H9 (cell line): Measurements from ENCODE around the gene NDUFA3. TPM values are rescaled to one million over a fixed set of nuclear protein-coding genes. Genes with fewer than 3 reads are reported as not detected.

ENCODE experiments used
- DNase-seq: peaks from one replicate; pipeline ENCODE4 v3.0.0-alpha.2; 2017
- H2AFZ ChIP-seq: one replicate; pipeline ENCODE4 v1.6.1; 2013; ENCODE audit warnings: mild to moderate bottlenecking, low read length, control low read depth, moderate library complexity
- H2AK5ac ChIP-seq: 2 replicates; pipeline ENCODE4 v1.6.1; 2013; ENCODE audit warnings: low read length, control low read depth, mixed read lengths; ENCODE audit not compliant: insufficient read length
- H2BK120ac ChIP-seq: one replicate; pipeline ENCODE4 v1.6.1; 2013; ENCODE audit warnings: low read depth, mild to moderate bottlenecking, low read length, control low read depth, inconsistent platforms; ENCODE audit not compliant: poor library complexity, severe bottlenecking
- H2BK12ac ChIP-seq: 2 replicates; pipeline ENCODE4 v1.6.1; 2013; ENCODE audit warnings: low read length, control low read depth, mixed read lengths, low read depth; ENCODE audit not compliant: insufficient read length
- H2BK15ac ChIP-seq: 2 replicates; pipeline ENCODE4 v1.6.1; 2013; ENCODE audit warnings: low read depth, low read length, control low read depth
- H2BK20ac ChIP-seq: one replicate; pipeline ENCODE4 v1.6.1; 2013; ENCODE audit warnings: low read depth, mild to moderate bottlenecking, low read length, control low read depth, inconsistent platforms; ENCODE audit not compliant: poor library complexity, severe bottlenecking
- H2BK5ac ChIP-seq: 2 replicates; pipeline ENCODE4 v1.6.1; 2013; ENCODE audit warnings: low read length, control low read depth, mixed read lengths; ENCODE audit not compliant: insufficient read length
- H3K14ac ChIP-seq: 2 replicates; pipeline ENCODE4 v1.6.1; 2013; ENCODE audit warnings: low read length, control low read depth; ENCODE audit not compliant: insufficient read depth
- H3K18ac ChIP-seq: 2 replicates; pipeline ENCODE4 v1.6.1; 2013; ENCODE audit warnings: low read depth, mild to moderate bottlenecking, mixed read lengths, low read length, control low read depth; ENCODE audit not compliant: insufficient read length
- H3K23ac ChIP-seq: 2 replicates; pipeline ENCODE4 v1.6.1; 2013; ENCODE audit warnings: low read length, control low read depth, mixed read lengths, low read depth; ENCODE audit not compliant: insufficient read length
- H3K23me2 ChIP-seq: 2 replicates; pipeline ENCODE4 v1.6.1; 2013; ENCODE audit warnings: low read depth, mild to moderate bottlenecking, mixed read lengths, low read length, control low read depth; ENCODE audit not compliant: insufficient read length, poor library complexity, severe bottlenecking
- H3K27ac ChIP-seq: 2 replicates; pipeline ENCODE4 v1.5.1; 2013; ENCODE audit warnings: low read length, control low read depth, mixed read lengths, low read depth; ENCODE audit not compliant: insufficient read length
- H3K27me3 ChIP-seq: 2 replicates; pipeline ENCODE4 v1.6.1; 2013; ENCODE audit warnings: low read length, control low read depth, inconsistent platforms; ENCODE audit not compliant: insufficient read depth
- H3K4ac ChIP-seq: 2 replicates; pipeline ENCODE4 v1.6.1; 2013; ENCODE audit warnings: low read depth, mild to moderate bottlenecking, control low read depth, inconsistent platforms, low read length, moderate library complexity
- H3K4me1 ChIP-seq: 2 replicates; pipeline ENCODE4 v1.6.1; 2013; ENCODE audit warnings: low read length, control low read depth, inconsistent platforms; ENCODE audit not compliant: insufficient read depth
- H3K4me2 ChIP-seq: 2 replicates; pipeline ENCODE4 v1.6.1; 2013; ENCODE audit warnings: low read length, control low read depth, mixed read lengths; ENCODE audit not compliant: insufficient read length, insufficient read depth
- H3K56ac ChIP-seq: 2 replicates; pipeline ENCODE4 v1.6.1; 2013; ENCODE audit warnings: low read depth, mild to moderate bottlenecking, mixed read lengths, low read length, control low read depth; ENCODE audit not compliant: insufficient read length
- H3K79me1 ChIP-seq: 2 replicates; pipeline ENCODE4 v1.6.1; 2013; ENCODE audit warnings: low read depth, mild to moderate bottlenecking, moderate library complexity, low read length, control low read depth, inconsistent platforms; ENCODE audit not compliant: insufficient read depth, poor library complexity, severe bottlenecking
- H3K79me2 ChIP-seq: 2 replicates; pipeline ENCODE4 v1.6.1; 2013; ENCODE audit warnings: low read length, control low read depth, inconsistent platforms; ENCODE audit not compliant: insufficient read depth
- H3K9ac ChIP-seq: 2 replicates; pipeline ENCODE4 v1.6.1; 2013; ENCODE audit warnings: low read length, control low read depth, mixed read lengths; ENCODE audit not compliant: insufficient read length; ENCODE audit errors: extremely low read depth
- H3K9me3 ChIP-seq: one replicate; pipeline ENCODE4 v1.6.1; 2013; ENCODE audit warnings: low read depth, low read length, inconsistent platforms; ENCODE audit not compliant: control insufficient read depth
- H3T11ph ChIP-seq: one replicate; pipeline ENCODE4 v1.6.1; 2013; ENCODE audit warnings: mild to moderate bottlenecking, low read length, control low read depth, inconsistent platforms
- H4K20me1 ChIP-seq: one replicate; pipeline ENCODE4 v1.6.1; 2013; ENCODE audit not compliant: control insufficient read depth, insufficient read length, insufficient read depth
- H4K5ac ChIP-seq: 2 replicates; pipeline ENCODE4 v1.6.1; 2013; ENCODE audit warnings: low read depth, mild to moderate bottlenecking, mixed read lengths, low read length, control low read depth; ENCODE audit not compliant: insufficient read length
- H4K8ac ChIP-seq: replicated peaks from 2 replicates; pipeline ENCODE4 v1.6.1; 2013; ENCODE audit warnings: low read length, control low read depth, mixed read lengths, low read depth; ENCODE audit not compliant: insufficient read length
- H4K91ac ChIP-seq: 2 replicates; pipeline ENCODE4 v1.6.1; 2013; ENCODE audit warnings: low read depth, mild to moderate bottlenecking, moderate library complexity, mixed read lengths, low read length, control low read depth; ENCODE audit not compliant: insufficient read length
- H3K27ac Mint-ChIP-seq, 3 experiments: 2 replicates in 2 of 3; 3 replicates in 1 of 3; pipeline ENCODE4 v1.8.0; 2020 to 2021; ENCODE audit warnings: mixed read lengths in 3 of 3, mild to moderate bottlenecking in 1 of 3, moderate library complexity in 1 of 3
- H3K27me3 Mint-ChIP-seq: 2 replicates; pipeline ENCODE4 v1.8.0; 2021; ENCODE audit warnings: low read depth, mild to moderate bottlenecking, moderate library complexity, mixed read lengths
- H3K36me3 Mint-ChIP-seq, 3 experiments: 2 replicates in 2 of 3; 3 replicates in 1 of 3; pipeline ENCODE4 v1.8.0; 2020 to 2021; ENCODE audit warnings: low read depth in 3 of 3, mixed read lengths in 3 of 3; ENCODE audit not compliant: insufficient read depth in 1 of 3
- H3K4me1 Mint-ChIP-seq, 2 experiments: 2 replicates each; pipeline ENCODE4 v1.8.0; 2020; ENCODE audit warnings: mixed read lengths in 2 of 2
- H3K4me3 Mint-ChIP-seq, 2 experiments: 2 replicates in 1 of 2; 3 replicates in 1 of 2; pipeline ENCODE4 v1.8.0; 2020 to 2021; ENCODE audit warnings: mild to moderate bottlenecking in 2 of 2, mixed read lengths in 2 of 2, moderate library complexity in 1 of 2
- H3K9me3 Mint-ChIP-seq, 2 experiments: 2 replicates in 1 of 2; 3 replicates in 1 of 2; pipeline ENCODE4 v1.8.0; 2020; ENCODE audit warnings: mild to moderate bottlenecking in 2 of 2, mixed read lengths in 2 of 2, moderate library complexity in 1 of 2
- WGBS: extraction: QIAGEN DNeasy Blood & Tissue Kit; methylation state at CpG from one replicate; pipeline ENCODE4 v1.1.7; 2013; ENCODE audit warnings: missing lambda C conversion rate, low lambda C conversion rate, mixed read lengths; ENCODE audit not compliant: insufficient read length; ENCODE audit errors: extremely low coverage; 5-methylcytosine and 5-hydroxymethylcytosine counted together
- total RNA-seq: library from RNA; stranded (reverse); gene quantifications from 2 replicates; pipeline ENCODE4 v1.2.1, GENCODE V29; 2021
- TF ChIP-seq, protein P1 (sequence below): fragments of 200-600 bp; sonication (generic); conservative IDR thresholded peaks from 3 replicates; pipeline ENCODE4 v1.8.0; 2021; ENCODE audit warnings: antibody characterized with exemption, mild to moderate bottlenecking

NDUFA3 gene
- total RNA-seq, 1 experiment from 2014 or later = 174 TPM

- TF ChIP-seq, protein P1, sequence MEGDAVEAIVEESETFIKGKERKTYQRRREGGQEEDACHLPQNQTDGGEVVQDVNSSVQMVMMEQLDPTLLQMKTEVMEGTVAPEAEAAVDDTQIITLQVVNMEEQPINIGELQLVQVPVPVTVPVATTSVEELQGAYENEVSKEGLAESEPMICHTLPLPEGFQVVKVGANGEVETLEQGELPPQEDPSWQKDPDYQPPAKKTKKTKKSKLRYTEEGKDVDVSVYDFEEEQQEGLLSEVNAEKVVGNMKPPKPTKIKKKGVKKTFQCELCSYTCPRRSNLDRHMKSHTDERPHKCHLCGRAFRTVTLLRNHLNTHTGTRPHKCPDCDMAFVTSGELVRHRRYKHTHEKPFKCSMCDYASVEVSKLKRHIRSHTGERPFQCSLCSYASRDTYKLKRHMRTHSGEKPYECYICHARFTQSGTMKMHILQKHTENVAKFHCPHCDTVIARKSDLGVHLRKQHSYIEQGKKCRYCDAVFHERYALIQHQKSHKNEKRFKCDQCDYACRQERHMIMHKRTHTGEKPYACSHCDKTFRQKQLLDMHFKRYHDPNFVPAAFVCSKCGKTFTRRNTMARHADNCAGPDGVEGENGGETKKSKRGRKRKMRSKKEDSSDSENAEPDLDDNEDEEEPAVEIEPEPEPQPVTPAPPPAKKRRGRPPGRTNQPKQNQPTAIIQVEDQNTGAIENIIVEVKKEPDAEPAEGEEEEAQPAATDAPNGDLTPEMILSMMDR = no peak
- Histone ChIP-seq H3K4me2 (no peak overlapping the region), H4K20me1 (no peaks in the 10 kb centered on the region), H3K9me3 (no peaks in the 10 kb centered on the region), H3K4ac (no peak overlapping the region), H2BK120ac (no peak overlapping the region), H4K91ac (no peak overlapping the region), H2AFZ (no peak overlapping the region), H2BK20ac (no peak overlapping the region), H3K27ac (no peak overlapping the region), H3K4me1 (no peaks in the 10 kb centered on the region), H3K14ac (no peak overlapping the region), H3K27me3 (no peaks in the 10 kb centered on the region), H3K18ac (no peak overlapping the region), H2BK5ac (no peak overlapping the region), H3K79me1 (no peaks in the 10 kb centered on the region), H3K23ac (no peak overlapping the region), H3K79me2 (no peaks in the 10 kb centered on the region), H2AK5ac (no peak overlapping the region), H3K56ac (no peak overlapping the region), H4K8ac (no peak overlapping the region), H2BK15ac (no peak overlapping the region), H2BK12ac (no peak overlapping the region), H3T11ph (no peak overlapping the region), H3K23me2 (no peaks in the 10 kb centered on the region), H4K5ac (no peak overlapping the region), H3K9ac (no peak overlapping the region)
- WGBS = no CpG with 5 or more reads among the region's 10 CpGs
- DNase-seq = no peak
- H3K27me3 Mint-ChIP-seq = peaks cover 2% of the 10 kb centered on the region
- no peaks in the 10 kb centered on the region; a peak in 1 of 7 replicates for H3K36me3 Mint-ChIP-seq
- H3K27ac Mint-ChIP-seq = no peak overlapping the region; a peak in 1 of 7 replicates
- no peak overlapping the region for H3K4me3 Mint-ChIP-seq
- H3K4me1 Mint-ChIP-seq = peaks cover 0 to 5% of the 10 kb centered on the region in 2 experiments; a peak in 1 of 4 replicates
- peaks cover 4 to 8% of the 10 kb centered on the region in 2 experiments; a peak in 4 of 5 replicates for H3K9me3 Mint-ChIP-seq
Measured at GRCh38 chr19:54073829-54074228, 28.8 kb upstream of the NDUFA3 start.
